Neural progenitor cell (in vitro differentiated cells): ENCODE data around the gene SMAD7. TPM values are rescaled to one million over a fixed set of nuclear protein-coding genes. Genes with fewer than 3 reads are reported as not detected.
A peak's percentile ranks its signal among the peaks of the same experiment; 100 is the strongest.

Experiments used
- DNase-seq: peaks from one replicate; pipeline ENCODE4 v3.0.0-alpha.2; 2016; ENCODE audit warnings: low spot score
- H2AFZ ChIP-seq: fragments of 200-600 bp; sonication (generic); replicated peaks from 2 replicates; pipeline ENCODE4 v1.6.1; 2016; ENCODE audit warnings: antibody characterized with exemption
- H3F3A ChIP-seq: fragments of 200-600 bp; sonication (generic); 2 replicates; pipeline ENCODE4 v1.6.1; 2016; ENCODE audit warnings: antibody characterized with exemption, low read depth
- H3K27ac ChIP-seq: fragments of 200-600 bp; sonication (generic); 2 replicates; pipeline ENCODE4 v1.5.1; 2016; ENCODE audit warnings: mild to moderate bottlenecking
- H3K27me3 ChIP-seq: fragments of 200-600 bp; sonication (generic); 2 replicates; pipeline ENCODE4 v1.6.1; 2016; ENCODE audit warnings: mild to moderate bottlenecking, moderate library complexity
- H3K36me3 ChIP-seq: fragments of 200-600 bp; sonication (generic); 2 replicates; pipeline ENCODE4 v1.5.1; 2016
- H3K4me1 ChIP-seq: fragments of 200-600 bp; sonication (generic); 2 replicates; pipeline ENCODE4 v1.6.1; 2016; ENCODE audit warnings: mixed run types
- H3K4me2 ChIP-seq: fragments of 200-600 bp; sonication (generic); 2 replicates; pipeline ENCODE4 v1.6.1; 2016
- H3K4me3 ChIP-seq: fragments of 200-600 bp; sonication (generic); 2 replicates; pipeline ENCODE4 v1.5.1; 2016
- H3K79me2 ChIP-seq: fragments of 200-600 bp; sonication (generic); 2 replicates; pipeline ENCODE4 v1.6.1; 2016; ENCODE audit warnings: low read depth
- H3K9ac ChIP-seq: fragments of 200-600 bp; sonication (generic); 2 replicates; pipeline ENCODE4 v1.6.1; 2016
- H3K9me3 ChIP-seq: fragments of 200-600 bp; sonication (generic); 2 replicates; pipeline ENCODE4 v1.5.1; 2016; ENCODE audit warnings: low read depth
- H4K20me1 ChIP-seq: fragments of 200-600 bp; sonication (generic); 2 replicates; pipeline ENCODE4 v1.6.1; 2016; ENCODE audit warnings: low read depth
- H3K27ac Mint-ChIP-seq: 3 replicates; pipeline ENCODE4 v1.8.0; 2021; ENCODE audit warnings: mixed read lengths
- H3K27me3 Mint-ChIP-seq: 2 replicates; pipeline ENCODE4 v1.8.0; 2022; ENCODE audit warnings: low read depth, mild to moderate bottlenecking, inconsistent platforms, moderate library complexity, mixed read lengths; ENCODE audit not compliant: insufficient read depth
- H3K36me3 Mint-ChIP-seq: 3 replicates; pipeline ENCODE4 v1.8.0; 2021; ENCODE audit warnings: mixed read lengths
- H3K4me1 Mint-ChIP-seq: 3 replicates; pipeline ENCODE4 v1.8.0; 2021; ENCODE audit warnings: mixed read lengths
- H3K4me3 Mint-ChIP-seq: 3 replicates; pipeline ENCODE4 v1.8.0; 2021; ENCODE audit warnings: mild to moderate bottlenecking, moderate library complexity, mixed read lengths
- H3K9me3 Mint-ChIP-seq: 3 replicates; pipeline ENCODE4 v1.8.0; 2020; ENCODE audit warnings: mixed read lengths
- CTCF ChIP-seq: fragments of 200-600 bp; sonication (generic); IDR thresholded peaks from 2 replicates; pipeline ENCODE4 v1.5.1; 2017; ENCODE audit warnings: antibody characterized with exemption, mild to moderate bottlenecking
- EZH2 ChIP-seq: fragments of 200-600 bp; sonication (generic); IDR thresholded peaks from 2 replicates; pipeline ENCODE4 v1.6.1; 2017; ENCODE audit warnings: antibody characterized with exemption, mild to moderate bottlenecking, moderate library complexity
- EZH2phosphoT487 ChIP-seq: fragments of 200-600 bp; sonication (generic); IDR thresholded peaks from 2 replicates; pipeline ENCODE4 v1.6.1; 2017; ENCODE audit warnings: antibody characterized with exemption
- total RNA-seq: library from RNA; depleted of rRNA; stranded (reverse); fragments of >200 nt; gene quantifications from 2 replicates; pipeline ENCODE4 v1.2.3, GENCODE V29; 2015; ENCODE audit warnings: low replicate concordance

SMAD7 gene
- total RNA-seq, 1 donor from 2014 or later, result 1.1 TPM

GRCh38 chr18:48988508-48989303, 37.9 kb upstream of the SMAD7 start:
- no peaks in the 10 kb centered on the region for H3K27me3 ChIP-seq
- Mint-ChIP-seq H3K27me3 (peaks cover 11% of the 10 kb centered on the region), H3K27ac (no peak overlapping the region), H3K4me3 (no peak overlapping the region), H3K4me1 (peaks cover 24% of the 10 kb centered on the region), H3K36me3 (no peaks in the 10 kb centered on the region), H3K9me3 (no peaks in the 10 kb centered on the region)
- H4K20me1 ChIP-seq, result no peaks in the 10 kb centered on the region
- DNase-seq, result no peak
- no peak overlapping the region for H2AFZ ChIP-seq
- H3K9ac ChIP-seq, result no peak overlapping the region
- H3K79me2 ChIP-seq, result no peaks in the 10 kb centered on the region
- TF ChIP-seq EZH2phosphoT487 (no peak), CTCF (no peak), EZH2 (no peak)
- H3K27ac ChIP-seq, result no peak overlapping the region
- no peaks in the 10 kb centered on the region for H3K4me1 ChIP-seq
- H3K4me2 ChIP-seq, result no peak overlapping the region
- H3F3A ChIP-seq, result no peaks in the 10 kb centered on the region
- no peaks in the 10 kb centered on the region for H3K36me3 ChIP-seq
- H3K4me3 ChIP-seq, result no peak overlapping the region
- no peaks in the 10 kb centered on the region for H3K9me3 ChIP-seq

GRCh38 chr18:48987821-48988220, 37.1 kb upstream of the SMAD7 start:
- no peaks in the 10 kb centered on the region for H3K9me3 Mint-ChIP-seq
- H3K4me1 ChIP-seq, result no peaks in the 10 kb centered on the region
- peaks cover 31% of the 10 kb centered on the region for H3K4me1 Mint-ChIP-seq
- no peak overlapping the region for H2AFZ ChIP-seq
- no peaks in the 10 kb centered on the region for H3F3A ChIP-seq
- H3K4me3 Mint-ChIP-seq, result peak overlapping the region; percentile 54
- H4K20me1 ChIP-seq, result no peaks in the 10 kb centered on the region
- DNase-seq, result no peak
- no peaks in the 10 kb centered on the region for H3K36me3 ChIP-seq
- no peak overlapping the region for H3K9ac ChIP-seq
- H3K9me3 ChIP-seq, result no peaks in the 10 kb centered on the region
- H3K4me3 ChIP-seq, result no peak overlapping the region
- no peaks in the 10 kb centered on the region for H3K79me2 ChIP-seq
- no peak overlapping the region for H3K27ac ChIP-seq
- peak overlapping the region; percentile 7 for H3K27ac Mint-ChIP-seq
- no peaks in the 10 kb centered on the region for H3K27me3 ChIP-seq
- no peaks in the 10 kb centered on the region for H3K36me3 Mint-ChIP-seq
- no peak overlapping the region for H3K4me2 ChIP-seq
- no peak for TF ChIP-seq EZH2phosphoT487
- no peak for TF ChIP-seq CTCF
- no peak for TF ChIP-seq EZH2
- peaks cover 10% of the 10 kb centered on the region for H3K27me3 Mint-ChIP-seq

- no peak for DNase-seq
- no peaks in the 10 kb centered on the region for H4K20me1 ChIP-seq
- Mint-ChIP-seq H3K4me3 (peak overlapping the region; percentile 54), H3K9me3 (no peaks in the 10 kb centered on the region), H3K27ac (peak overlapping the region; percentile 7), H3K27me3 (peaks cover 8% of the 10 kb centered on the region), H3K4me1 (peaks cover 35% of the 10 kb centered on the region), H3K36me3 (no peaks in the 10 kb centered on the region)
- H2AFZ ChIP-seq, result peak overlapping the region; percentile 63
- no peaks in the 10 kb centered on the region for H3K27me3 ChIP-seq
- no peaks in the 10 kb centered on the region for H3K9me3 ChIP-seq
- H3K4me2 ChIP-seq, result no peak overlapping the region
- no peak overlapping the region for H3K4me3 ChIP-seq
- no peaks in the 10 kb centered on the region for H3K79me2 ChIP-seq
- no peaks in the 10 kb centered on the region for H3K4me1 ChIP-seq
- TF ChIP-seq EZH2phosphoT487 (no peak), EZH2 (no peak), CTCF (no peak)
- no peak overlapping the region for H3K27ac ChIP-seq
- no peaks in the 10 kb centered on the region for H3K36me3 ChIP-seq
- H3K9ac ChIP-seq, result no peak overlapping the region
- H3F3A ChIP-seq, result no peaks in the 10 kb centered on the region
These were observed 36.3 kb upstream of the SMAD7 start for GRCh38 chr18:48986851-48987761.
